HCT116 (cell line): ENCODE results near the gene CACNB3. TPM values are rescaled to one million over a fixed set of nuclear protein-coding genes. Genes with fewer than 3 reads are reported as not detected.

Experiments used
- ATAC-seq: fragments of 200-7000 bp; cut with Tn5 transposase; 2 replicates; pipeline ENCODE4 v1.9.1; 2020; ENCODE audit warnings: mild to moderate bottlenecking, moderate library complexity
- BruUV-seq: library from RNA; stranded (reverse); fragments of 400-500 nt; replicated peaks from 2 replicates; lab custom pipeline; 2021; lab: Mats Ljungman, UMichigan
- CTCF ChIA-PET: fragments of 300-600 bp; sonication (Branson Sonifier 250); formaldehyde crosslinking; loops from one replicate; lab custom pipeline; 2021; ENCODE audit warnings: antibody characterized with exemption; lab: Charles Lee
- POLR2A ChIA-PET: fragments of 300-600, 350-600 bp; sonication (Branson Sonifier 250); formaldehyde crosslinking; loops from one replicate; lab custom pipeline; 2021; ENCODE audit warnings: antibody characterized with exemption; lab: Charles Lee
- RAD21 ChIA-PET, 2 experiments: fragments of 300-600 bp; sonication (Branson Sonifier 250); formaldehyde crosslinking; loops; one replicate each; lab custom pipeline; 2023; ENCODE audit warnings: low total read pairs in 2 of 2; ENCODE audit not compliant: uncharacterized antibody in 2 of 2, unreplicated experiment in 2 of 2, low non-redundant PET in 1 of 2; lab: Charles Lee
- DNase-seq: peaks from one replicate; pipeline ENCODE4 v3.0.0-alpha.2; 2010; ENCODE audit warnings: low read depth, low spot score
- H2AFZ ChIP-seq: fragments of 200-600 bp; shearing (Covaris generic), sonication (generic); 2 replicates; pipeline ENCODE4 v1.6.1; 2017; ENCODE audit warnings: low read depth, mixed run types, mixed read lengths, antibody characterized with exemption, low read length; ENCODE audit not compliant: poor library complexity, severe bottlenecking
- H3K27ac ChIP-seq: 2 replicates; pipeline ENCODE4 v1.5.1; 2012; ENCODE audit warnings: low read depth, low read length
- H3K27me3 ChIP-seq: fragments of 200-600 bp; sonication (generic); 2 replicates; pipeline ENCODE4 v1.6.1; 2016; ENCODE audit warnings: mixed run types, low read length, mixed read lengths; ENCODE audit not compliant: insufficient read depth
- H3K36me3 ChIP-seq, 2 experiments: fragments of 200-500 bp in 1 of 2; fragments of 200-600 bp in 1 of 2; sonication (Bioruptor generic) in 1 of 2; sonication (generic) in 1 of 2; 2 replicates each; pipeline versions ENCODE4 v1.5.1 to v1.6.1; 2014 to 2016; ENCODE audit warnings: low read length in 2 of 2, inconsistent platforms in 1 of 2, mixed read lengths in 1 of 2, mixed run types in 1 of 2; ENCODE audit not compliant: insufficient read depth in 2 of 2, control insufficient read depth in 1 of 2
- H3K4me1 ChIP-seq, 2 experiments: fragments of 200-600 bp in 1 of 2; sonication (generic) in 1 of 2; 2 replicates each; pipeline versions ENCODE4 v1.5.1 to v1.6.1; 2012 to 2017; ENCODE audit warnings: low read length in 2 of 2, inconsistent platforms in 1 of 2, mild to moderate bottlenecking in 1 of 2, mixed read lengths in 1 of 2, mixed run types in 1 of 2, moderate library complexity in 1 of 2; ENCODE audit not compliant: insufficient read depth in 2 of 2, control insufficient read depth in 1 of 2
- H3K4me2 ChIP-seq: fragments of 200-600 bp; sonication (generic); 2 replicates; pipeline ENCODE4 v1.6.1; 2017; ENCODE audit warnings: mixed run types, low read length, mixed read lengths
- H3K4me3 ChIP-seq, 2 experiments: fragments of 200-600 bp in 1 of 2; sonication (generic) in 1 of 2; replicated peaks in 1 of 2; 2 replicates each; pipeline ENCODE4 v1.5.1; 2011 to 2016; ENCODE audit warnings: low read length in 2 of 2, control low read depth in 1 of 2, low read depth in 1 of 2, mild to moderate bottlenecking in 1 of 2, mixed read lengths in 1 of 2, mixed run types in 1 of 2
- H3K79me2 ChIP-seq: fragments of 200-600 bp; sonication (generic); 2 replicates; pipeline ENCODE4 v1.6.1; 2017; ENCODE audit warnings: mild to moderate bottlenecking, mixed run types, low read length, moderate library complexity, mixed read lengths; ENCODE audit not compliant: insufficient read depth
- H3K9ac ChIP-seq: fragments of 200-600 bp; sonication (generic); 2 replicates; pipeline ENCODE4 v1.6.1; 2016; ENCODE audit warnings: low read length, mixed read lengths
- H3K9me2 ChIP-seq: fragments of 200-600 bp; sonication (generic), shearing (Covaris generic); 2 replicates; pipeline ENCODE4 v1.6.1; 2017; ENCODE audit warnings: mixed run types, mild to moderate bottlenecking, moderate library complexity; ENCODE audit not compliant: insufficient read depth
- H3K9me3 ChIP-seq, 2 experiments: fragments of 200-500 bp in 1 of 2; fragments of 200-600 bp in 1 of 2; sonication (Bioruptor generic) in 1 of 2; sonication (generic) in 1 of 2; 2 replicates each; pipeline ENCODE4 v1.6.1; 2014 to 2017; ENCODE audit warnings: low read length in 2 of 2, mixed read lengths in 2 of 2, inconsistent platforms in 1 of 2, low read depth in 1 of 2, mild to moderate bottlenecking in 1 of 2, mixed run types in 1 of 2, moderate library complexity in 1 of 2; ENCODE audit not compliant: control insufficient read depth in 1 of 2, insufficient read depth in 1 of 2
- H4K20me1 ChIP-seq: fragments of 200-600 bp; sonication (generic), shearing (Covaris generic); 2 replicates; pipeline ENCODE4 v1.6.1; 2017; ENCODE audit warnings: mixed run types, mild to moderate bottlenecking, moderate library complexity; ENCODE audit not compliant: insufficient read depth
- CBX3 ChIP-seq: IDR thresholded peaks from 2 replicates; pipeline ENCODE4 v1.6.1; 2012; ENCODE audit warnings: low read depth
- CEBPB ChIP-seq: IDR thresholded peaks from 2 replicates; pipeline ENCODE4 v1.6.1; 2012; ENCODE audit warnings: low read depth
- EGR1 ChIP-seq: IDR thresholded peaks from 2 replicates; pipeline ENCODE4 v1.6.1; 2012; ENCODE audit warnings: low read depth
- EZH2 ChIP-seq: fragments of 200-600 bp; sonication (generic); IDR thresholded peaks from 2 replicates; pipeline ENCODE4 v1.6.1; 2017; ENCODE audit warnings: antibody characterized with exemption, mixed run types
- EZH2phosphoT487 ChIP-seq: fragments of 200-600 bp; IDR thresholded peaks from 2 replicates; pipeline ENCODE4 v1.6.1; 2018; ENCODE audit warnings: antibody characterized with exemption, borderline replicate concordance
- FOSL1 ChIP-seq: IDR thresholded peaks from 2 replicates; pipeline ENCODE4 v1.6.1; 2012; ENCODE audit warnings: low read depth
- JUND ChIP-seq: IDR thresholded peaks from 2 replicates; pipeline ENCODE4 v1.6.1; 2012
- POLR2A ChIP-seq: IDR thresholded peaks from 2 replicates; pipeline ENCODE4 v1.7.0; 2011; ENCODE audit warnings: borderline replicate concordance; ENCODE audit not compliant: insufficient read depth, insufficient read length; ENCODE audit errors: extremely low read depth
- RAD21 ChIP-seq: IDR thresholded peaks from 2 replicates; pipeline ENCODE4 v1.6.1; 2012; ENCODE audit warnings: low read depth, mild to moderate bottlenecking
- SIN3A ChIP-seq: IDR thresholded peaks from 2 replicates; pipeline ENCODE4 v1.6.1; 2012; ENCODE audit warnings: low read depth
- SP1 ChIP-seq: IDR thresholded peaks from 2 replicates; pipeline ENCODE4 v1.6.1; 2012; ENCODE audit warnings: low read depth
- SRF ChIP-seq: IDR thresholded peaks from 2 replicates; pipeline ENCODE4 v1.6.1; 2012; ENCODE audit warnings: low read depth
- TCF7L2 ChIP-seq: IDR thresholded peaks from 2 replicates; pipeline ENCODE4 v1.7.0; 2011; ENCODE audit warnings: borderline replicate concordance, inconsistent platforms; ENCODE audit not compliant: insufficient read depth, insufficient read length; ENCODE audit errors: extremely low read depth
- ZBTB33 ChIP-seq: IDR thresholded peaks from 2 replicates; pipeline ENCODE4 v1.6.1; 2011; ENCODE audit warnings: mild to moderate bottlenecking, low read length, moderate library complexity; ENCODE audit not compliant: insufficient replicate concordance; ENCODE audit errors: extremely low read depth
- ZFX ChIP-seq: fragments of 450-650 bp; IDR thresholded peaks from 2 replicates; pipeline ENCODE4 v1.6.1; 2017
- ZNF274 ChIP-seq: fragments of 200-500 bp; sonication (Bioruptor generic); IDR thresholded peaks from 2 replicates; pipeline ENCODE4 v1.6.1; 2014; ENCODE audit warnings: mild to moderate bottlenecking, low read depth, low read length, inconsistent platforms
- intact Hi-C: fragments of 100-400 bp; cut with micrococcal nuclease; formaldehyde crosslinking; loops from 2 replicates; pipeline ENCODE4 v1.10.0; 2022
- total RNA-seq: library from RNA; stranded (reverse); gene quantifications from one replicate; pipeline ENCODE4 v1.2.1, GENCODE V29; 2021; ENCODE audit not compliant: unreplicated experiment
- TF ChIP-seq, protein P1 (sequence below), 3 experiments: fragments of 200-600 bp in 1 of 3; sonication (generic) in 1 of 3; IDR thresholded peaks in 2 of 3; conservative IDR thresholded peaks in 1 of 3; 2 replicates each; pipeline ENCODE4 v1.5.1; 2012 to 2017; ENCODE audit warnings: low read depth in 2 of 3, low read length in 2 of 3, antibody characterized with exemption in 1 of 3, borderline replicate concordance in 1 of 3, control low read depth in 1 of 3, mild to moderate bottlenecking in 1 of 3, mixed read lengths in 1 of 3, mixed run types in 1 of 3, moderate library complexity in 1 of 3; ENCODE audit not compliant: insufficient read depth in 1 of 3
- TF ChIP-seq, protein P2 (sequence below): IDR thresholded peaks from 2 replicates; pipeline ENCODE4 v1.6.1; 2012
- TF ChIP-seq, protein P3 (sequence below): IDR thresholded peaks from 2 replicates; pipeline ENCODE4 v1.6.1; 2012

Gene CACNB3
- total RNA-seq, 1 experiment from 2014 or later, result 22.0 TPM

DNA sequence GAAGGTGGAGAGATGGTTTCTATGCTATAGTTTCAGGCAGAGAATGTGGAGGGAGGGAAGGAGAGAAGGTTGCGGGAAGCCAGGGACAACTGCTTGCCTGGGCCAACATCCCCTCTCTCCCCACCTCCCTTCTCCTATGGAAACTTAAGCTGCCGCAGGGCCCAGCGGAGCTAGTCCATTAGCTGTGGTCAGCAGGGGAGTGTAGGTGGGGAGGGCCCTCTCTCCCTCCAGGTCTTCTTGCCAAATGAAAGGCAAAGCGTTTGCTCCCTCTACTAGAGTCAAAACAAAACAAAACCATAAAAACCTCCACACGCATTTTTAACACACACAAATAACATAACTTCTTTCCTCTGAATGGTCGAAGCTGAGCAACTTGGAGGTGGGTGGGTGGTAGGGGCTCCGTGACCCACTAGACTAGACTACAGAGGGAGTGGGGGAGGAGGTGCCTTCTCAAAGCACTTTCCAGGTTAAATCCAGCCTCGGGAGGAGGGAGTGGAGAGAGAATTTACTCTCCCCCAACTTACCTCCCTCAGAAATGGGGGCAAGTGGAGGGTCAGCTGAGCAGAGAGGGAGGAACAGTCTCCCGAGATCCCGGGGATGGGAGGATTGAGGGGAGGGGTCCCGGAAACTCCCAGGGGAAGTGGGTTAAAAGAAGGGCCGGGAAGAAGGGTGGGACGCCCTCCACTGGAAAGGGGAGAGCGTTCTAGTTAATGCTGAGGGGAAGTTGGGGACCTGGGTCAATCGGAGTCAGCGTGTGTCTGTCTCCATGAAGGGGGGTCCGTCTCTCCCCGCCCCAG is 4.6 kb upstream of the CACNB3 start (continued):
- no peak for TF ChIP-seq RAD21
- TF ChIP-seq, all 23 proteins: peak for 0

- ChIA-PET RAD21 (interaction anchor here in 1 of 2 experiments (1.4 kb wide), 1 partner anchor 174 kb away, joined by 3 read pairs; no protein-coding TSS in a partner anchor), CTCF (interaction anchor here (0.7 to 1.9 kb wide), 13 partner anchors 13 to 393 kb away, joined by 3 to 17 read pairs (median 4); partner anchors contain the start of genes ADCY6 and ARF3), POLR2A (interaction anchor here (1.4 kb wide), 1 partner anchor 25 kb away, joined by 4 read pairs; the partner anchor contains the start of gene ADCY6)
- H3K9me3 ChIP-seq, result no peaks in the 10 kb centered on the region
- H4K20me1 ChIP-seq, result no peaks in the 10 kb centered on the region
- peak overlapping the region; percentile 100 for H3K4me2 ChIP-seq
- intact Hi-C loops, result no loop called here
- ATAC-seq, result peak; percentile 75
- H3K4me3 ChIP-seq, result peak overlapping the region; percentile 60 to 92
- peaks cover 27 to 57% of the 10 kb centered on the region in 2 experiments for H3K4me1 ChIP-seq
- no peaks in the 10 kb centered on the region for H3K9me2 ChIP-seq
- peak; percentile 39 for DNase-seq
- BruUV-seq, result no TSS peak
- no peaks in the 10 kb centered on the region for H3K79me2 ChIP-seq
- H3K9ac ChIP-seq, result peak overlapping the region; percentile 78
- H3K36me3 ChIP-seq, result no peaks in the 10 kb centered on the region
- peak overlapping the region; percentile 84 for H3K27ac ChIP-seq
- peak overlapping the region; percentile 58 for H2AFZ ChIP-seq
- H3K27me3 ChIP-seq, result no peaks in the 10 kb centered on the region
- no peak for TF ChIP-seq JUND
- no peak for TF ChIP-seq SP1
- TF ChIP-seq EZH2phosphoT487, result no peak
- TF ChIP-seq POLR2A, result no peak
- no peak for TF ChIP-seq ZNF274
- TF ChIP-seq ZBTB33, result peak; percentile 28
- no peak for TF ChIP-seq EZH2
- TF ChIP-seq CBX3, result no peak
- TF ChIP-seq, protein P1, sequence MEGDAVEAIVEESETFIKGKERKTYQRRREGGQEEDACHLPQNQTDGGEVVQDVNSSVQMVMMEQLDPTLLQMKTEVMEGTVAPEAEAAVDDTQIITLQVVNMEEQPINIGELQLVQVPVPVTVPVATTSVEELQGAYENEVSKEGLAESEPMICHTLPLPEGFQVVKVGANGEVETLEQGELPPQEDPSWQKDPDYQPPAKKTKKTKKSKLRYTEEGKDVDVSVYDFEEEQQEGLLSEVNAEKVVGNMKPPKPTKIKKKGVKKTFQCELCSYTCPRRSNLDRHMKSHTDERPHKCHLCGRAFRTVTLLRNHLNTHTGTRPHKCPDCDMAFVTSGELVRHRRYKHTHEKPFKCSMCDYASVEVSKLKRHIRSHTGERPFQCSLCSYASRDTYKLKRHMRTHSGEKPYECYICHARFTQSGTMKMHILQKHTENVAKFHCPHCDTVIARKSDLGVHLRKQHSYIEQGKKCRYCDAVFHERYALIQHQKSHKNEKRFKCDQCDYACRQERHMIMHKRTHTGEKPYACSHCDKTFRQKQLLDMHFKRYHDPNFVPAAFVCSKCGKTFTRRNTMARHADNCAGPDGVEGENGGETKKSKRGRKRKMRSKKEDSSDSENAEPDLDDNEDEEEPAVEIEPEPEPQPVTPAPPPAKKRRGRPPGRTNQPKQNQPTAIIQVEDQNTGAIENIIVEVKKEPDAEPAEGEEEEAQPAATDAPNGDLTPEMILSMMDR (IDR thresholded peaks at IDR 0.05 in 2 of 3, conservative IDR thresholded peaks at IDR 0.05 in 1 of 3; ENCODE audit: borderline replicate concordance in 1 of 3, insufficient read depth in 1 of 3, low read depth in 2 of 3, low read length in 2 of 3), result peak in 2 of 3 experiments; percentile 97 to 100; a peak in 4 of 6 replicates
- TF ChIP-seq, protein P2, sequence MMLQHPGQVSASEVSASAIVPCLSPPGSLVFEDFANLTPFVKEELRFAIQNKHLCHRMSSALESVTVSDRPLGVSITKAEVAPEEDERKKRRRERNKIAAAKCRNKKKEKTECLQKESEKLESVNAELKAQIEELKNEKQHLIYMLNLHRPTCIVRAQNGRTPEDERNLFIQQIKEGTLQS, result no peak
- no peak for TF ChIP-seq SRF
- TF ChIP-seq ZFX, result no peak
- TF ChIP-seq RAD21, result no peak
- TF ChIP-seq SIN3A, result no peak
- TF ChIP-seq, protein P3, sequence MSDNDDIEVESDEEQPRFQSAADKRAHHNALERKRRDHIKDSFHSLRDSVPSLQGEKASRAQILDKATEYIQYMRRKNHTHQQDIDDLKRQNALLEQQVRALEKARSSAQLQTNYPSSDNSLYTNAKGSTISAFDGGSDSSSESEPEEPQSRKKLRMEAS, result no peak
- TF ChIP-seq TCF7L2, result peak; percentile 18
- no peak for TF ChIP-seq CEBPB
- TF ChIP-seq EGR1, result no peak
- no peak for TF ChIP-seq FOSL1
Observed at GRCh38 chr12:48814262-48815125, 3.8 kb upstream of the CACNB3 start.
